Natural killer cell (primary cell): Measurements from ENCODE around the gene GAREM1. TPM values are rescaled to one million over a fixed set of nuclear protein-coding genes. Genes with fewer than 3 reads are reported as not detected.

Source experiments
- ATAC-seq, 3 donors: fragments of 150-1000 bp in 2 of 3; fragments of 200-7000 bp in 1 of 3; cut with Tn5 transposase; 1 replicate in 1 of 3; 2 replicates in 2 of 3; pipeline ENCODE4 v1.10.0; 2021; ENCODE audit warnings: mild to moderate bottlenecking in 2 of 3, moderate library complexity in 2 of 3
- DNase-seq, 2 donors: peaks; one replicate each; pipeline versions ENCODE4 v3.0.0 to v3.0.0-alpha.2; 2013 to 2021; ENCODE audit warnings: mixed read lengths in 1 of 2
- H3K27ac ChIP-seq: one replicate; pipeline ENCODE4 v1.5.1; 2013; ENCODE audit warnings: mild to moderate bottlenecking, low read length
- H3K27me3 ChIP-seq: one replicate; pipeline ENCODE4 v1.6.1; 2013; ENCODE audit warnings: low read length; ENCODE audit not compliant: control insufficient read depth, insufficient read depth
- H3K36me3 ChIP-seq: one replicate; pipeline ENCODE4 v1.6.1; 2013; ENCODE audit warnings: low read length; ENCODE audit not compliant: control insufficient read depth, insufficient read depth
- H3K4me1 ChIP-seq: one replicate; pipeline ENCODE4 v1.6.1; 2013; ENCODE audit warnings: low read length; ENCODE audit not compliant: control insufficient read depth, insufficient read depth
- H3K4me3 ChIP-seq: one replicate; pipeline ENCODE4 v1.5.1; 2013; ENCODE audit warnings: low read length
- H3K9me3 ChIP-seq: one replicate; pipeline ENCODE4 v1.6.1; 2013; ENCODE audit warnings: low read length; ENCODE audit not compliant: control insufficient read depth, insufficient read depth
- H3K27ac Mint-ChIP-seq, 2 donors: one replicate each; pipeline ENCODE4 v1.8.0; 2022; ENCODE audit warnings: mild to moderate bottlenecking in 2 of 2, mixed read lengths in 2 of 2, moderate library complexity in 1 of 2
- H3K27me3 Mint-ChIP-seq, 2 donors: one replicate each; pipeline ENCODE4 v1.8.0; 2022; ENCODE audit warnings: low read depth in 2 of 2, mixed read lengths in 2 of 2
- H3K36me3 Mint-ChIP-seq: one replicate; pipeline ENCODE4 v1.8.0; 2022; ENCODE audit warnings: mixed read lengths
- H3K4me1 Mint-ChIP-seq, 2 donors: one replicate each; pipeline ENCODE4 v1.8.0; 2022; ENCODE audit warnings: mixed read lengths in 2 of 2
- H3K4me3 Mint-ChIP-seq: one replicate; pipeline ENCODE4 v1.8.0; 2022; ENCODE audit warnings: mild to moderate bottlenecking, moderate library complexity, mixed read lengths
- H3K9me3 Mint-ChIP-seq, 2 donors: one replicate each; pipeline ENCODE4 v1.8.0; 2022; ENCODE audit warnings: mixed read lengths in 2 of 2
- CTCF ChIP-seq: fragments of 200-600 bp; IDR thresholded peaks from one replicate; pipeline ENCODE4 v1.8.0; 2022; ENCODE audit warnings: antibody characterized with exemption
- WGBS: methylation state at CpG from one replicate; pipeline ENCODE4 v1.1.7; 2013; ENCODE audit warnings: missing lambda C conversion rate; ENCODE audit not compliant: insufficient coverage; 5-methylcytosine and 5-hydroxymethylcytosine counted together
- intact Hi-C: fragments of 100-400 bp; cut with micrococcal nuclease; formaldehyde crosslinking; loops from one replicate; pipeline ENCODE4 v1.14.2; 2022
- total RNA-seq, 4 donors: library from RNA; stranded (reverse); fragments of 120-200 nt in 1 of 4; gene quantifications; one replicate each; pipeline versions ENCODE4 v1.2.3 to v1.2.4, GENCODE V29; 2013 to 2022

GAREM1 gene
- total RNA-seq, 3 donors from 2014 or later (not counting 1 experiment from before 2014, with no cell fraction given): 0.09 TPM; not detected in 2

- no peak for DNase-seq
- no peaks in the 10 kb centered on the region for H3K36me3 ChIP-seq
- no peaks in the 10 kb centered on the region for H3K4me1 ChIP-seq
- no peak for TF ChIP-seq CTCF
- intact Hi-C loops: no loop called here
- WGBS: 83% methylated on average over 5 of the region's 6 CpGs
- no peak overlapping the region for H3K27ac ChIP-seq
- H3K27me3 Mint-ChIP-seq: peaks cover 10 to 23% of the 10 kb centered on the region in 2 donors
- H3K4me1 Mint-ChIP-seq: no peaks in the 10 kb centered on the region
- no peaks in the 10 kb centered on the region for H3K9me3 ChIP-seq
- H3K27ac Mint-ChIP-seq: no peak overlapping the region
- no peaks in the 10 kb centered on the region for H3K27me3 ChIP-seq
- no peak overlapping the region for H3K4me3 ChIP-seq
- ATAC-seq: no peak
- no peak overlapping the region for H3K4me3 Mint-ChIP-seq
- H3K9me3 Mint-ChIP-seq: no peaks in the 10 kb centered on the region
- no peaks in the 10 kb centered on the region for H3K36me3 Mint-ChIP-seq
Measured at GRCh38 chr18:32259553-32259952, 211.1 kb downstream of the GAREM1 start.

DNA sequence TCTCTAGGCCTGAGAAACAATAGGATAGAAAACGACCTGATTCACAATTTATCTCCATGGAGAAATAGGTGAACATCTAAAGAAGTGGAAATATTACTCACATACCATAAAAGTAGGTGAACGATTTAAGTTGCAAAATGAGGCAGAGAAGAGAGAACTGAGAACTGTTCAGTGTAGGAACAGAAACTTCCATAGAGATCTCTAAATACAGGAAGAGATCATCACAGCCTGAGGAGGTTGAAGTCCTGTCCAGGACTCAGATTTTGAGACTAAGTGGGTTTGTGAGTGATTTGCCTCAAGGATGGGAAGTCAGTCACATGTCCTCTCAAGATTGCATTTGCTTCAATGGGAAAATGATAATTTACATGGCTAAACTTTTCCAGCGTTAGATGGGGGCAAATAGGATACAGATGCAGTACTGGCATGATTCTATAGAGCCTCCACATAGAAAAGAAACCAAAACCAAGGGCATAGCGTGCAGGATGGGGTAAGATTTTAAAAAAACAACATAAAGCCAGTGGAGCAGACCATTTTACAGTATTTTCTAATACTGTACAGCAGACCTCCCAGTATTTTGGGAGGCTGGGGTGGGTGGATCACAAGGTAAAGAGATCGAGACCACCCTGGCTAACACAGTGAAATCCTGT is 212.0 kb downstream of the GAREM1 start:
- Mint-ChIP-seq H3K4me1 (no peaks in the 10 kb centered on the region), H3K9me3 (no peaks in the 10 kb centered on the region), H3K27ac (no peak overlapping the region), H3K4me3 (no peak overlapping the region), H3K27me3 (peaks cover 10 to 21% of the 10 kb centered on the region in 2 donors), H3K36me3 (no peaks in the 10 kb centered on the region)
- no peak for ATAC-seq
- Histone ChIP-seq H3K36me3 (no peaks in the 10 kb centered on the region), H3K4me3 (no peak overlapping the region), H3K9me3 (no peaks in the 10 kb centered on the region), H3K27ac (no peak overlapping the region), H3K27me3 (no peaks in the 10 kb centered on the region), H3K4me1 (no peaks in the 10 kb centered on the region)
- no peak for DNase-seq
- no peak for TF ChIP-seq CTCF
- WGBS: 51% methylated on average over 2 of the region's 5 CpGs
- intact Hi-C loops: no loop called here

DNA sequence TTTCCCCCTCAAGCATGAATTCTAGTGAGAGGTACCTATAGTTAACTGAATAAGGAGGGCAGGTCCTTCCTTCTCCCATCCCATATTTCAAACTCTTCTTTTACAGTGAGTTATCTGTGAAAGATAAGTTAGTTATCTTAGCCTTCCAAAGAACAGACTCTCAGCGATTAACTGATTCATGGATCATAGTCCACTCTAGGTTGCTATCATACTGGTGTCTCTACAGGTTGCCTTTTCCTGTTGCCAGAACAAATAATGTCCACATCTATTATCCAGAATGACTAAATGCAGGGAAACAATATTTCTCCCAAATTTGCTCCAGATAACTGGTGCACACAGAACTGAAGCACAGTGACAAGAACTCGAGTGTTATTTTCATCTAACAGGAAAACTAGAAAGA is 212.5 kb downstream of the GAREM1 start:
- H3K27ac ChIP-seq: no peak overlapping the region
- H3K27ac Mint-ChIP-seq: no peak overlapping the region
- intact Hi-C loops: no loop called here
- no peak overlapping the region for H3K4me3 Mint-ChIP-seq
- no peak for TF ChIP-seq CTCF
- H3K36me3 ChIP-seq: no peaks in the 10 kb centered on the region
- no peaks in the 10 kb centered on the region for H3K9me3 ChIP-seq
- no peaks in the 10 kb centered on the region for H3K36me3 Mint-ChIP-seq
- peaks cover 10 to 21% of the 10 kb centered on the region in 2 donors for H3K27me3 Mint-ChIP-seq
- no peaks in the 10 kb centered on the region for H3K27me3 ChIP-seq
- ATAC-seq: no peak
- H3K9me3 Mint-ChIP-seq: no peaks in the 10 kb centered on the region
- no peak for DNase-seq
- no peaks in the 10 kb centered on the region for H3K4me1 ChIP-seq
- no peak overlapping the region for H3K4me3 ChIP-seq
- no peaks in the 10 kb centered on the region for H3K4me1 Mint-ChIP-seq
- WGBS: 84% methylated on average over 2 of the region's 2 CpGs
